Measurements from ENCODE around the gene TMEM248. TPM values are rescaled to one million over a fixed set of nuclear protein-coding genes. Genes with fewer than 3 reads are reported as not detected.
"Not testable (repeated sequence)": the region's sequence is repeated elsewhere in the genome, so short reads cannot be mapped to it uniquely, and the experiment has no call there.

Gene TMEM248
- total RNA-seq, 4 donors from 2014 or later: 53.2 to 65.9 (median 60.3) TPM

GRCh38 chr7:66967029-66967428 is 46.0 kb downstream of the TMEM248 start:
- intact Hi-C loops (cut with DNase I; ENCODE audit: low total_unique reads) (no loop called here), in situ Hi-C loops (cut with MboI; ENCODE audit: low sequenced_read_pairs in 4 of 4) (no loop called here)
- no peak for ATAC-seq
- Histone ChIP-seq H3K27me3 (no peaks in the 10 kb centered on the region), H3K4me1 (no peaks in the 10 kb centered on the region), H3K4me3 (no peak overlapping the region), H3K27ac (no peak overlapping the region), H3K36me3 (no peaks in the 10 kb centered on the region), H3K9me3 (no peaks in the 10 kb centered on the region)
- no peak for DNase-seq
- TF ChIP-seq CTCF (IDR thresholded peaks at IDR 0.05 in 4 of 5, conservative IDR thresholded peaks at IDR 0.05 in 1 of 5) (no peak), POLR2A (IDR thresholded peaks at IDR 0.05) (no peak)

GRCh38 chr7:66969001-66969400 is 48.0 kb downstream of the TMEM248 start:
- H3K27me3 ChIP-seq; ATAC-seq; H3K27ac ChIP-seq; intact Hi-C loops (cut with DNase I; ENCODE audit: low total_unique reads); H3K4me1 ChIP-seq; H3K9me3 ChIP-seq; H3K36me3 ChIP-seq; DNase-seq; H3K4me3 ChIP-seq; in situ Hi-C loops (cut with MboI; ENCODE audit: low sequenced_read_pairs in 4 of 4): not testable (repeated sequence)

GRCh38 chr7:66970310-66970709 is 49.3 kb downstream of the TMEM248 start:
- DNase-seq (no peak), ATAC-seq (no peak)
- Histone ChIP-seq H3K9me3 (no peaks in the 10 kb centered on the region), H3K4me1 (no peaks in the 10 kb centered on the region), H3K36me3 (no peaks in the 10 kb centered on the region), H3K27ac (no peak overlapping the region), H3K4me3 (no peak overlapping the region), H3K27me3 (no peaks in the 10 kb centered on the region)
- in situ Hi-C loops (cut with MboI; ENCODE audit: low sequenced_read_pairs in 4 of 4) (no loop called here), intact Hi-C loops (cut with DNase I; ENCODE audit: low total_unique reads) (no loop called here)
- TF ChIP-seq CTCF (IDR thresholded peaks at IDR 0.05 in 4 of 5, conservative IDR thresholded peaks at IDR 0.05 in 1 of 5) (no peak), POLR2A (IDR thresholded peaks at IDR 0.05) (no peak)

GRCh38 chr7:66974986-66975590 is 54.1 kb downstream of the TMEM248 start:
- H3K27me3 ChIP-seq: no peaks in the 10 kb centered on the region
- no peaks in the 10 kb centered on the region for H3K9me3 ChIP-seq
- intact Hi-C loops (cut with DNase I; ENCODE audit: low total_unique reads): no loop called here
- TF ChIP-seq POLR2A (IDR thresholded peaks at IDR 0.05) (no peak), CTCF (IDR thresholded peaks at IDR 0.05 in 4 of 5, conservative IDR thresholded peaks at IDR 0.05 in 1 of 5) (no peak)
- in situ Hi-C loops (cut with MboI; ENCODE audit: low sequenced_read_pairs in 4 of 4): no loop called here
- no peak for DNase-seq
- H3K4me1 ChIP-seq: no peaks in the 10 kb centered on the region
- H3K27ac ChIP-seq: no peak overlapping the region
- no peaks in the 10 kb centered on the region for H3K36me3 ChIP-seq
- no peak overlapping the region for H3K4me3 ChIP-seq
- no peak for ATAC-seq

- DNase-seq; H3K36me3 ChIP-seq; H3K27me3 ChIP-seq; H3K27ac ChIP-seq; H3K9me3 ChIP-seq; intact Hi-C loops (cut with DNase I; ENCODE audit: low total_unique reads); H3K4me3 ChIP-seq; H3K4me1 ChIP-seq; ATAC-seq; in situ Hi-C loops (cut with MboI; ENCODE audit: low sequenced_read_pairs in 4 of 4): not testable (repeated sequence)
Observed at GRCh38 chr7:66978312-66978711, 57.3 kb downstream of the TMEM248 start.

GRCh38 chr7:66979013-66979412 is 58.0 kb downstream of the TMEM248 start:
- H3K4me3 ChIP-seq; DNase-seq; H3K9me3 ChIP-seq; H3K4me1 ChIP-seq; ATAC-seq; in situ Hi-C loops (cut with MboI; ENCODE audit: low sequenced_read_pairs in 4 of 4); intact Hi-C loops (cut with DNase I; ENCODE audit: low total_unique reads); H3K27ac ChIP-seq; H3K27me3 ChIP-seq; H3K36me3 ChIP-seq: not testable (repeated sequence)

- in situ Hi-C loops (cut with MboI; ENCODE audit: low sequenced_read_pairs in 4 of 4); ATAC-seq: not testable (repeated sequence)
Observed at GRCh38 chr7:66980336-66980735, 59.3 kb downstream of the TMEM248 start.

GRCh38 chr7:66989552-66989951 is 68.5 kb downstream of the TMEM248 start:
- Histone ChIP-seq H3K4me1 (peaks cover 10 to 13% of the 10 kb centered on the region in 2 donors), H3K36me3 (peaks cover 0 to 67% of the 10 kb centered on the region in 2 donors)
- in situ Hi-C loops (cut with MboI; ENCODE audit: low sequenced_read_pairs in 4 of 4); H3K27me3 ChIP-seq; ATAC-seq; H3K9me3 ChIP-seq; intact Hi-C loops (cut with DNase I; ENCODE audit: low total_unique reads); H3K27ac ChIP-seq; H3K4me3 ChIP-seq; DNase-seq: not testable (repeated sequence)

More at GRCh38 chr7:66980336-66980735, 59.3 kb downstream of the TMEM248 start:
- intact Hi-C loops (cut with DNase I; ENCODE audit: low total_unique reads); H3K9me3 ChIP-seq; H3K27ac ChIP-seq; H3K4me1 ChIP-seq; H3K36me3 ChIP-seq; H3K4me3 ChIP-seq; H3K27me3 ChIP-seq; DNase-seq: not testable (repeated sequence)

GRCh38 chr7:66994051-66994450 is 73.0 kb downstream of the TMEM248 start:
- H3K27ac ChIP-seq: peak overlapping the region; percentile 97 to 100 (median 98)
- intact Hi-C loops (cut with DNase I; ENCODE audit: low total_unique reads): loop anchor here (5.0 to 10.0 kb wide), 2 partner anchors 72 to 439 kb away; partner anchors contain the start of gene TMEM248
- ATAC-seq; in situ Hi-C loops (cut with MboI; ENCODE audit: low sequenced_read_pairs in 4 of 4); H3K9me3 ChIP-seq; DNase-seq; H3K27me3 ChIP-seq: not testable (repeated sequence)
- peaks cover 0 to 44% of the 10 kb centered on the region in 2 donors for H3K36me3 ChIP-seq
- peaks cover 17 to 19% of the 10 kb centered on the region in 2 donors for H3K4me1 ChIP-seq
- peak overlapping the region; percentile 77 to 96 (median 93) for H3K4me3 ChIP-seq
